Mucosa of gallbladder (tissue), 1 donor: ENCODE measurements around the gene IGSF8. TPM values are rescaled to one million over a fixed set of nuclear protein-coding genes. Genes with fewer than 3 reads are reported as not detected.
A peak's percentile ranks its signal among the peaks of the same experiment; 100 is the strongest.

ENCODE experiments used
- DNase-seq: peaks from one replicate; pipeline ENCODE4 v3.0.0-alpha.2; 2020; ENCODE audit warnings: low spot score
- total RNA-seq: library from RNA; stranded (reverse); gene quantifications from one replicate; pipeline ENCODE4 v1.2.1, GENCODE V29; 2021
- donor health status: DM: no; HTN: no; CAD: no.

Gene IGSF8
- total RNA-seq, 1 donor from 2014 or later, result 81.7 TPM

DNA sequence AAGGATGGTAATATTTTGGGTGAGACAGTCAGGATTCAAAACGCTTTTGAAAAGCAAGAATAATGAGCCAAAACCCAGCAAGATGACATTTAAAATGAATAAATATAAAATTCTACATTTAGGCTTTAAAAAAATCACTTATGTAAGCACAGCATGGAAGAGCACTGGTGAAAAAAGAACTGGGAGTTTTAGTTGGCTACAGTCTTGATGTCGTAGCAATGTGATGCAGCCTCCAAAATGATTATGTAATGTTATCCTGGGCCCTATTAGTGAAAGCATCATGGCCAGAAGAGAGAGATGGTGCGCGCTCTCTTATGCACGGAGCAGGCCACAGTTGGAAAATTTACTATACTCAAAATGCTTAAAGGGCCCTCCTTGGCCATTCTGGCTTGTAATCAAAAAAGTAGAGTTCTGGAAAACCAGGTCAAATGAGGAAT is 11.9 kb downstream of the IGSF8 start:
- no peak for DNase-seq

DNA sequence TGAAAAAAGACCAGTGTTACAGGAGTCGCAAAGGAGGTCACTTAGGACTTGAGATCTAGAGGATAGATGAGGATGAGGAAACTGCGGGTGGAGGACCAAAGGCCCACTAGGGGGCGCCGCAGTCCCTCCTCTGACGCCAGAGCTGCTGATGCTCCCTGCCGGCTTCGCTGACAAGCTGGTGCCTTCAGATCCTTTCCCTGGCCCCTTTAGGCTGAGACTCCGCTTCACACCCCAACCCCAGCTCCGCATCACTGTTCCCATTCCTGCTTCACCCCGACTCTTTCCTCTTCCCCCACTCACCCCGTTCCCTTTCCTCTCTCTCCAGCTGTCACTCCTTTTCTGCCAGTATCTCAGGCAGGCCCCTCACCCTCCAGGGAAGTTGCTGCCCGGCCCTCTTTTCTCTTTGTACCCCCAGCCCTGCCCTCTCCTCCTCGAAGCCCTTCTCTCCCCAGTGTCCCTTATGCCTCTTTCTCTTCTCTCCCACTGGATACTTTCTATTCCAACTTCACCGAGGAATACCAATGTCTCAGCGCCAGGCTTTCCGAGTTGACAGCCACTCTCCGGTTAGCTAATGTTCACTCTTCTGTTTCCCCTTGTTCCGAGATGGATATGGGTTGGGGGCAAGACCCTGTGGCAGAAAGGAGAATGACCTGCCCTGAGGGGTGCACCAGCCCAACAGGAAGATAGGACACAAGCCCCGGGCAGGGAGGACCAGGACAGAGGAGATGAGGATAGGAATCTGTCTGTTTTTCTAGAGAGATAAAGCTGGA is 12.5 kb downstream of the IGSF8 start:
- DNase-seq, result peak; percentile 81

DNA sequence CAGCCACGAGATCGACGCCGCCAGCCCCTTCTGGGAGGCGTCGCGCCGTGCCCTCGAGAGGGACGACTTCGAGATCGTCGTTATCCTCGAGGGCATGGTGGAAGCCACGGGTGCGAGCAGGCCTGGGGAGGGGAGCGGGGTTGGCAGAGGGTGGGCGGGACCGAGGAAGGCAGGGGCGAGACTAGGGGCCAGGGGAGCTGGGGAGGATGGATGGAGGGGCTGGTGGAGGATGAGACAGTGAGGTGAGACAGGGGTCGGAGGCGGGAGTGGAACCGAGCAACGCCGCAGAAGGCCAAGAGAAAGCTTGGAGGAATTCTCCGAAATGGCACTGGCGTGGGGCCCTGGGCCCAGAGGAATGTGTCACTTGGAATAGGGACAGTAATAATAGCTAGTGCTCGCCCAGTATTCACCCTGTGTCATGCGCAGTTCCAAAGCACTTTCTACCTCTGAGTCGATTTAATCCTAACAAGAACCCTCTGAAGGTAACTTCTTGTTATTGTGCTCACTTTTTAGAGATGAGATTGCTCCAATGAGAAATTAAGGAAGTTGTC is 13.6 kb downstream of the IGSF8 start:
- DNase-seq, result no peak

DNA sequence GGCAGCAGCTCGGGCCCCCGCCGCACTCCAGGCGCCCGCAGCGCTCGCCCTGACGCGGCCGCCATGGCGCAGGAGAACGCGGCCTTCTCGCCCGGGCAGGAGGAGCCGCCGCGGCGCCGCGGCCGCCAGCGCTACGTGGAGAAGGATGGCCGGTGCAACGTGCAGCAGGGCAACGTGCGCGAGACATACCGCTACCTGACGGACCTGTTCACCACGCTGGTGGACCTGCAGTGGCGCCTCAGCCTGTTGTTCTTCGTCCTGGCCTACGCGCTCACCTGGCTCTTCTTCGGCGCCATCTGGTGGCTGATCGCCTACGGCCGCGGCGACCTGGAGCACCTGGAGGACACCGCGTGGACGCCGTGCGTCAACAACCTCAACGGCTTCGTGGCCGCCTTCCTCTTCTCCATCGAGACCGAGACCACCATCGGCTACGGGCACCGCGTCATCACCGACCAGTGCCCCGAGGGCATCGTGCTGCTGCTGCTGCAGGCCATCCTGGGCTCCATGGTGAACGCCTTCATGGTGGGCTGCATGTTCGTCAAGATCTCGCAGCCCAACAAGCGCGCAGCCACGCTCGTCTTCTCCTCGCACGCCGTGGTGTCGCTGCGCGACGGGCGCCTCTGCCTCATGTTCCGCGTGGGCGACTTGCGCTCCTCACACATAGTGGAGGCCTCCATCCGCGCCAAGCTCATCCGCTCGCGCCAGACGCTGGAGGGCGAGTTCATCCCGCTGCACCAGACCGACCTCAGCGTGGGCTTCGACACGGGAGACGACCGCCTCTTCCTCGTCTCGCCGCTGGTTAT is 14.2 kb downstream of the IGSF8 start:
- DNase-seq, result peak; percentile 80

DNA sequence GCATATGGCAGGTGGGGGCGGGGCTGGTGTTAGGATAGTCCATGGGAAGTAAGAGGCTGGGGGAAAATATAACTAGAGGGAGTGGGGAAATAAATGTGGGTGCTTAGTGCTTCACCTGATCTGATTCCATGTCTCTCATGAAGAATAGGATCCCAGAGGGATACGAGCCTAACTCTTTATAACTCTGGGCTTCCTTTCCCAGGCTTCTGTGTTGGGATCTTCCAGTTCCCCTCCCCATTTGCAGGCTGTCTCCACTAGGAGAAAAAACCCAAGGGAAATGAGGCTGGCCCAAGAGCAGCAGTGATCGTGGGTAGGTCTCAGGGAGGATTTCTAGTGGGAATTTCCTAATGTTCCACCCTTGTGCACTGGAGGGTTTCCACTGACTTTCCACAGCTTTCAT is 15.5 kb downstream of the IGSF8 start:
- DNase-seq, result no peak

DNA sequence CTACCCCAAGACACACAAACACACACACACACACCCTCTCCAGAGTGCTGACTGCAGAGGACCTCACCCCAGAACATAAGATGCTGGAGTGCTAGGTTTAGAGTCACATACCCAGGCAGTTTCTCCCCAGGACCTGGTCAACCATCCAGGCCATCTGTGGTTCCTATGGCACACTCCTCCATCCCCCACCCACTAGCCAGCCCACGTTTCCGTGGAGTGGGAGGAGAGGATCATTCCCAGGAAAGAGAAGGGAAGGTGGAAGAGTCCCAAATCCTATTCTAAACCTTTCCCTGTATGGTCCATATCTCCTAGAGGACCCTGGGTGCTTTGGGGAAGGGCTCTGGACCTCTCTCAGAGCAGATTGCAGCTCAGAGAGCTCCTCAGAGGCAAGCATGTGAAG is 15.9 kb downstream of the IGSF8 start:
- no peak for DNase-seq

DNA sequence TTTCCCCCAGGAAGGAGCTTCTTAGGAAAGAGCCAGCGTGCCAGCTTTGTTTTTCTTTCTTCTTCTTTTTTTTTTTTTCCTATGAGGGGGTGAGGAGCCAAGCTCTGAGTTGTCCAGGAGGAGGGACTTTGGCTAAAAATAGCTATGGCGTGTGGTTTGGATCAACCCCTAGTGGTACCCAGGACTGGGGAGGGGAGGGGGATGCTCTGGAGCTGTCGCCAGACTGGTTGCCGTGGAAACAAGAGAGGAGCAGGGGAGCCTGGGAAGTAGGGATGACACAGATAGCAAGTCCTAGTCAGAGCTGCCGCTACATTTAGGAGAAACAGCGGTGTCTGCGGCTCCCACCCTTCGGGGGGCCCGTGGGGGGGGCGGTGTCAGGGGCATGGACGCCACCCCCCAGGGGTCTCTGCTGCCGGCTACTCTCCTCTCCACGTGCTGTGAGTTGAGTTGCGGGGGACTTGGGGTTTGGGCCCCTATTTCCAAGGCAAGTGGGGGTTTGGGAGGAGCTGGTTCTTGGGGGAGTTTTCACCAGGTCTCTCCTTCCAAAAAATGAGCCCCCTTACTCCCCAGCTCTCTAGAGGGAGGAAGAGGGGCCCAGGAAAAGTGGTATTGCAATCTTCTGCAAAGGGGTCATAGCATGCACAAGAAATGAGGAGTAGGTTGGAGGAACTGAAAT is 17.0 kb downstream of the IGSF8 start, which contains the start of gene KCNJ9:
TSS of gene KCNJ9 (plus strand) at position 278 of the 676 bp plus-strand sequence. CDS start 2,493 bp downstream, outside the sequence.
- no peak for DNase-seq

DNA sequence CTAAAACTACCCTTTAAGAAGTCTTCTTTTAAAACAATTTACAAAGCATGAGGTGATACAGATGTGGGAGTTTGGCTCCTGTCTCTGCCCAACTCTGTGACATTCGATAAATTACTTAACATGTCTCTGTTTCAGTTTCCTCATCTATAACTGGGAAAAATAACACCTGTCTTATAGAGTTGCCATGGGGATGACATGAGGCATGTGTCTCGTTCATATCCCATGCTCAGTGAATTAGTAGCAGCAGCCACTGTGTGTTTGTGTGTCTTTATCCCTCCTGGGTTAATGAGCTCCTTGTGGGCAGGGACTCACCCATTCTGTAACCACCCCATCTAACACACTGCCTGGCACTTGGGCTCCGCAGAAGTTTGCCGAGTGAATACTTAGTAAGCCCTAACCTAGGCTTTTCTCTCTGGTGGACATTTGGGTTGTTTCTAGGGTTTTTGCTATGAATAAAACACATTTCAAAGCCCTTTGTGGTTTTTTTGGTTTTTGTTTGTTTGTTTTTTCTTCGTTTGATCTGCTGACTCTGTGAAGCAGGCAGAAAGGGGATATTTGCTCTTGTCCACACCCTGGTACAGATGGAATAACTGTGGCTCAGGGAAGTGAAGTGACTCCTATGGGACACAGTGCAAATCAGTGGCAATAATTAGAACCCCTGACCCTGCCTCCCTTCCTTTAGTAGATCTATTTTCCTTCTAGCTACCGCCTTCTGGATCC is 17.9 kb downstream of the IGSF8 start:
- no peak for DNase-seq

DNA sequence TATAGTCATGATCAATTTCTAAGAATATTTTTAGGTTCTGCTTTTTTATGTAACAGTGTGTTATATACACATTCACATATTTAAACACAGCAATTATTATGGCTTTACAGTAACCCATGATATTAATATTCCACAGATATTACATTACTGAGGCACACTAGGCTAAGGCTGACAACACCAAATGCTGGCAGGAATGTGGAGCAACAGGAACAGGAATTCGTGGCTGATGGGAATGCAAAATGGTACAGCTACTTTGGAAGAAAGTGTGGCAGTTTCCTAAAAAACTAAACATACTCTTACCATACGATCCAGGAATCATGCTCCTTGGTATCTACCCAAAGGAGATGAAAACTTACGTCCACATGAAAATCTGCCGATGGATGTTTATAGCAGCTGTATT is 19.0 kb downstream of the IGSF8 start:
- no peak for DNase-seq

DNA sequence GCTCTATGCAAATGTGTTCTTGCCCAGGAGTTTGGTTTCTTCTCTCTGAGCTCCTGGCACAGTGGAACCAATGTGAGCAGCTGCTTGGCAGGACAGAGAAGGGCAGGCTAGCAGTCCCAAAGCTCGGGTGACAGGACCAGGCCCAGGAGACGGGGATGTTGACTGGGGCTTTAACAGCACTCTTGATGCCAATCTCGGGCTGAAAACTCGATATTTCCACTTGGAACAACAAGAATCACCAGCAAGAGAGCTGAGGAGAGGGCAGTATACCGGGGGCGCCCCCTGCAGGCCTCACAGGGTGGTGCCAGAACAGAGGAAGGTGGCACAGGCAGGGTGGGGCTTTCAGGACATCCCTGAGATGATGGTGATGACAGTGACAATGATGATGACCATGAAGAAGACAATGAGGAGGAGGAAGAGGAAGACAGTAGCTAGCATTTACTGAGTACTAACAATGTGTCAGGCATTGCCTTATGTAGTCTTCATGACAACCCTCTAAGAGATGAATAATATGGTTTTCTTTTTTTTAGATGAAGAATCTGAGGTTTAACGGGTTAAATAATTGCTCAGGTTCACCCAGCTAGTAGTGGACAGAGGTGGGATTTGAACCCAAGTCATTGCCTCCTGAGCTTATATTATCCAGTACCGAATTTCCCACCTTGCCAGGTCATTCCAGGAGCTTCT is 19.8 kb downstream of the IGSF8 start:
- no peak for DNase-seq

DNA sequence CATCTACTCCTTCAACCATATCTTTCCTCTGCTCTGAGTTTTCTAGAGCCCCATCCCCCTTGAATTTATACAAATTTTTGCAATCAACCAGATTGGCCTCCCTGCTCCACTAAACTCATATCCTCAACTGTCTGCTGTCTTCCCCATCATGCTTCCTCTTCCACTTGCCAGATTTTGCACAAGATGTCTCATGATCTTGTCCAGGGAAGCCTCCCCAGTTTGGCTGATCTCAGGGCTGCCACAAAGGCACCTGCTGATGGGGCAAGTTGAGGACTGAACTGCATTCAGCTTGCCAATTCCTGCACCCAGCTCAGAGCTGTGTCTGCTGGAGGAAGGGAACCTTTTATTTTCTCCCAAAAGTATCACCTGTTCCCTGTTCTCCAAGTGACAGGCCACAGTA is 20.9 kb downstream of the IGSF8 start:
- no peak for DNase-seq

DNA sequence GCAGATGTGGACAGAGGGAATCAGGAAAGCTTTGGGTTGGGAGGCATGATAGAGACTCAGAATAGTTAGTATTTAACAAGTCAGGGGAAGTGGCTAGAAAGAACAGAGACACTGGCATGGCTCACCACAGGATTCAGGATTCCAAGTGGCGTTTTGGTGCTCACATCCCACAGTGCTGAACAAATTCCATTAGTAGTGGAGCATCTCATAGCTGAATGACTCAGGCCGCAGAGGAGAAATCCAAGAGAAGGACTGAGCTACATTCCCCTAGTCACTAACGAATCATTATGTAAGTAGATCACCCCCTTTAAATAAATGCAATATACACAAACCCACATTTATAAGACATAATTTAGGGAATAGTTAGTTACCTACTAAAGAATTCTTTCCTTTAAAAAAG is 22.1 kb downstream of the IGSF8 start:
- DNase-seq, result no peak

DNA sequence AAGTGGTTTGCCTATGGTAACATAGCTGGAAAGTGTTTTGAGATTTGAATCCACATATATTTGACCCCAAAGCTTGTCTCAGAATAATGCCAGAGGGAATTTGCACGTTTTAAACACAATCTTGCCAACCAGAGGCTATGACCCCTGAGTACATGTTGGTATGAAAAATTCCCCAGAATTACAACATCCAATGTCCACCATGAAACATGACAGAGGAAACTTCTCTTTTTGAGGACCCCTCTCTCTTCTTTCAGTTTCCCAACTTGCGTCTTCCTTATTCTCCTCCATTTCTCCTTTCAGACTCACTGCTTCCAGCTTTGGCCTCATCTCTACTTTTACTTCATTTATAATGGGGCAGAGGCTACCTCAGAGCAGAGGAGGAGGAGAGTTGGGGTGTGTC is 22.6 kb downstream of the IGSF8 start:
- no peak for DNase-seq

DNA sequence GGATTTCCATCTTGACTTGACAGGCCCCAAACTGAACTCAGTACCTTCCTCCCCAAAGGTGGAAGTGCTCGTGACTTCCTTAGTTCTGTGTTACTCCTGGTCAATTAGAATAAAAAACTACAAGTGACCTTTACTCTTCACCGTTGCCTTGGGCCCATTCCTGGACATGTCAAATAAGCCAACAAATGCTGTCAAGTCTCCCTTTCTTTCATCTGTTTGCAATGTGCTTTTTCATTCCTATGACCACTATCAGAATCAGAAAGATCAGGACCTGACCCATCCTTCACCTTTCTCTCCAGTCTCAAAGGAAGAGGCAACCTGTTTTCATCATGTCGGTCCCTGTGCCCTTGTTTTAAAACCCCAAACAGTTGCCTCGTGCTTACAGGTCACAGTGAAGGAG is 23.6 kb downstream of the IGSF8 start:
- DNase-seq, result no peak

DNA sequence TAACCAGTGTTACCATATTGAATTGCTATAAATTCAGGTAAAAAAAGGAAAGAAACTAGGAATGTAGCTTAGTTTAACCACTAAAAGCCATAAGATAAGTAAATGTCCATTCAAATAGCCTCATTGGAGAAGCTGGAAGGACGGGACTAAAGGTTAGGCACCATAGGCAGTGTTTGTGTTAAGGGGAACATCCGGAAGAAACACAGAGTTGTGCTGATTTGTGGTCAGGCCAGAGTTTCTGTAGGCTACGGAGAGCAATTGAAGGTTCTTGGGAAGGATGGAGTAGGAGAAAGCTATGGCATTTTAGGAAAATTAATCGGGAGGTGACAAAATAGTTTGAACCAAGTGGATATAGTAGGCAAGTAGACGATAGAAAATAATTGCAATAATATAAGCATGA is 27.1 kb downstream of the IGSF8 start:
- DNase-seq, result no peak

DNA sequence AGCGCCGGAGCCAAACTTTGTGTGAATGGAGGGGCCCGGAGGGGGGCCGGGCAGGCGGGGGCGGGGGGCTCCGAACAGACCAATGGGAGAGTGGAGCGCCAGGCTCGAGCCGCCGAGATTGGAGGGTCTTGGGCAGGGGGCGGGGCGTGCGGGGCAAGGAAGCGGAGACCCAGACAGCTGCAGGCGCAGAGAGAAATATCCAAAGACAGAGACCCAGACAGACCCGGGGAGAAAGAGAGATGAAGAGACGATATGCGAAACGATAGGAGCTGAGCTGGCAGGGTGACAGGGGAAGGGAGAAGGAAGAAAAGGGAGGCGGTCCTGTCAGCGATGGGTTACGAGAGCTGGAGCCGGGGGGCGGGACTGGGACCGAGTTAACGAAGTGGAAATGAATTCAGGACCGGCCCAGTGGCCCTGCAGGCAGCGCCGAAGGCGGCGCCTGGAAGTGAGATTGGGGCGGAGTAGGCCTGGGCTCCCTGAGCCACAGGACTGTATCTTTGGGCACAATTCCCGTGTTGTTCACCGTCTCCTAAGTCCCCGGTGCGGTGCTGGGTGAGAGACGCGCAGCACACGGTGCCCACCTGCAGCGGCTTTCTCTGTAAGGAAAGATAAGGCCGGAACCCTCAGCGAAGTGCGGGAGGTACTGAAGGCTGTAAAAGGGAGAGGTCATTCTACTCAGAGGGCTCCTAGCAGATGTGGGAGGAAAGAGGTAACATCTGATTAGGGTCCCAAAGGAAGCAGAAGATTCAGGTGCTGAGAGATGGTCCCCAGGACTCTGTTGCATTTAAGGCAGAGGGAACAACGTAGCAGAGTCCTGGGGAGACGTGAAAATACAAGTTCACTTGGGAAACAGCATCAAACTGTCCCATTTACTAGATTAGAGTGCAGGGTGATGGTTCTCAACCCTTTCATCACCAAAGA is 27.9 kb downstream of the IGSF8 start:
- peak; percentile 49 for DNase-seq

DNA sequence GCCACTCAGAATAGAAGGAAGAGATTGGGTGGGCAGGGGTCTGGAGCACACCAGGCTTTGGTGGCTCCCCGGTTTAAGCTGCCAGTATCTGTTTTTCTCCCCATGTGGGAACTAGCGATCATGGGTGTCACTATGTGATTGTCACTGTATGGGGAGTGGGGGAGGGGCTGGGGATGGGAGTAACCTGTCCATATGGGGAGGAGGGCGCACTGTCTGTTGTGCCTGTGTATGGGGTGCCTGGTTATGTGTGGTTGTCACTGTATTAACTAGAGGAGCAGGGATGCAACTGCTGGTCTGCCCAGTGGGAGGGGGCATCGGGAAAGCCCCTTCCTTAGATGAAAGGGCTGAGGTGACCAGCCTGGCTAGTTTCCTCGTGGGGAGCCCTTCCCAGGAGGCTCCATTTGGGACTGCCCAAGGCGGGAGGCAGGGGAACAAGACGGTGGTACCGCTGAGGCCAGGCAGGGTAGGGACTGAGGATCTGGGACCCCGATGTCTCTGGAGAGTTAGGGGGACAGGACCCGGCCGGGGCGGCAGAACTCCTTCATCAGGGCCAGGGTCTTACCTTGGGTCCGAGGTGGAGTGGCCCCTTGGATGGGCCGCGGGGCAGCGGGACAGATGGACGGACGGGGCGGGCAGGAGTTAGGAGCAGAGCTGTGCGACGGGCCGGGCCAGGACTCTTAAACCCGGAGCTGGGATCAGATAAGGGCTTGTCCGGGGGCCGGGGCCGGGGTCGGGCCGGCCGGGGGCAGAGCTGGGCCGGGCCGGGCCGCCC is 28.8 kb downstream of the IGSF8 start, which contains the start of gene KCNJ10:
TSS of gene KCNJ10 (minus strand) at position 701 of the 772 bp plus-strand sequence. CDS start 27,628 bp downstream, outside the sequence.
- no peak for DNase-seq

DNA sequence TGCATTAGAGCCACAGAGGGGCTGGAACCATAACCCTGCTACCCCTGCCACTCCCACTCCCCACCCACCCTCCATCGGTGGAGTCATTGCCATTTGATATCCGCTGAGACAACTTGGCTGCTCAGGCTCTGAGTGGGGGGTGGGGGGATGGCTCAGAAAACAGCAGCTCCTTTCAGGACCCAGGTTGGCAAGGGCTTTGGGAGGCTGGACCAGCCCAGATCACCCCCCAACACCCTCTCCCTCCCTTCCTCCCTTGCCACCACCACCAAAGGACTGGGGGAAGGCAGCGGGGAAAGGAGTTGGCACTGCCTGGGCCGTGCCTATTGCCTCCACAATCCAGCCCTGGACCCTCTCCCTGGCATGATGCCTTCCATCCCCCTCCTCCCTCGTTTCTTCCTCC is 30.2 kb downstream of the IGSF8 start:
- no peak for DNase-seq
